Skeletal muscle satellite cell (primary cell): ENCODE data around the gene NCKAP5L.
"Not testable (repeated sequence)": the region's sequence is repeated elsewhere in the genome, so short reads cannot be mapped to it uniquely, and the experiment has no call there.

Experiments
- H3K27me3 ChIP-seq: 2 replicates; pipeline ENCODE4 v1.7.0; 2013; ENCODE audit warnings: low read length; ENCODE audit not compliant: control insufficient read depth, insufficient read depth
- H3K36me3 ChIP-seq: 2 replicates; pipeline ENCODE4 v1.7.0; 2013; ENCODE audit warnings: mild to moderate bottlenecking, control low read depth, low read length; ENCODE audit not compliant: insufficient read depth
- H3K4me1 ChIP-seq: 2 replicates; pipeline ENCODE4 v1.7.0; 2013; ENCODE audit warnings: low read length; ENCODE audit not compliant: control insufficient read depth, insufficient read depth
- H3K4me2 ChIP-seq: 2 replicates; pipeline ENCODE4 v1.7.0; 2013; ENCODE audit warnings: mild to moderate bottlenecking, low read length
- H3K4me3 ChIP-seq: 2 replicates; pipeline ENCODE4 v1.7.0; 2013; ENCODE audit warnings: low read length
- H3K9ac ChIP-seq: 2 replicates; pipeline ENCODE4 v1.7.0; 2013; ENCODE audit warnings: mild to moderate bottlenecking, low read depth, low read length, moderate library complexity
- H3K9me3 ChIP-seq: replicated peaks from 2 replicates; pipeline ENCODE4 v1.7.0; 2013; ENCODE audit warnings: mild to moderate bottlenecking, control low read depth, low read length

The NCKAP5L gene

GRCh38 chr12:49863946-49864797 lies 36.0 kb upstream of the NCKAP5L start:
- H3K9ac ChIP-seq: no peak overlapping the region

GRCh38 chr12:49860921-49861320 lies 32.7 kb upstream of the NCKAP5L start:
- not testable (repeated sequence) for H3K36me3 ChIP-seq

More at GRCh38 chr12:49863946-49864797, 36.0 kb upstream of the NCKAP5L start:
- Histone ChIP-seq H3K36me3 (no peaks in the 10 kb centered on the region), H3K27me3 (peaks cover 38% of the 10 kb centered on the region), H3K4me2 (peak overlapping the region; percentile 4), H3K9me3 (no peaks in the 10 kb centered on the region), H3K4me1 (peaks cover 17% of the 10 kb centered on the region), H3K4me3 (no peak overlapping the region)

GRCh38 chr12:49855890-49856289 lies 27.7 kb upstream of the NCKAP5L start:
- not testable (repeated sequence) for H3K9me3 ChIP-seq, H3K9ac ChIP-seq, H3K4me3 ChIP-seq, H3K36me3 ChIP-seq, H3K4me2 ChIP-seq, H3K4me1 ChIP-seq
- peaks cover 33% of the 10 kb centered on the region for H3K27me3 ChIP-seq

More at GRCh38 chr12:49860921-49861320, 32.7 kb upstream of the NCKAP5L start:
- not testable (repeated sequence) for H3K4me3 ChIP-seq, H3K9me3 ChIP-seq, H3K9ac ChIP-seq, H3K4me2 ChIP-seq, H3K4me1 ChIP-seq
- peaks cover 36% of the 10 kb centered on the region for H3K27me3 ChIP-seq

GRCh38 chr12:49854976-49855375 lies 26.8 kb upstream of the NCKAP5L start:
- H3K4me2 ChIP-seq: no peak overlapping the region

GRCh38 chr12:49853671-49854070 lies 25.5 kb upstream of the NCKAP5L start:
- H3K9ac ChIP-seq: no peak overlapping the region
- H3K4me3 ChIP-seq: no peak overlapping the region
- no peaks in the 10 kb centered on the region for H3K9me3 ChIP-seq
- no peak overlapping the region for H3K4me2 ChIP-seq
- H3K27me3 ChIP-seq: peaks cover 41% of the 10 kb centered on the region
- no peaks in the 10 kb centered on the region for H3K4me1 ChIP-seq
- no peaks in the 10 kb centered on the region for H3K36me3 ChIP-seq

More at GRCh38 chr12:49854976-49855375, 26.8 kb upstream of the NCKAP5L start:
- no peak overlapping the region for H3K4me3 ChIP-seq
- H3K9me3 ChIP-seq: no peaks in the 10 kb centered on the region
- no peaks in the 10 kb centered on the region for H3K4me1 ChIP-seq
- H3K27me3 ChIP-seq: peaks cover 37% of the 10 kb centered on the region
- H3K36me3 ChIP-seq: no peaks in the 10 kb centered on the region
- H3K9ac ChIP-seq: no peak overlapping the region

- peaks cover 5% of the 10 kb centered on the region for H3K4me1 ChIP-seq
- H3K9me3 ChIP-seq: no peaks in the 10 kb centered on the region
- H3K27me3 ChIP-seq: peaks cover 42% of the 10 kb centered on the region
- H3K4me3 ChIP-seq: no peak overlapping the region
- no peaks in the 10 kb centered on the region for H3K36me3 ChIP-seq
- no peak overlapping the region for H3K4me2 ChIP-seq
- H3K9ac ChIP-seq: no peak overlapping the region
Observed at GRCh38 chr12:49847161-49847560, 18.9 kb upstream of the NCKAP5L start.

GRCh38 chr12:49846032-49846431 lies 17.8 kb upstream of the NCKAP5L start:
- H3K4me3 ChIP-seq: no peak overlapping the region
- no peak overlapping the region for H3K9ac ChIP-seq
- H3K4me2 ChIP-seq: no peak overlapping the region
- H3K9me3 ChIP-seq: no peaks in the 10 kb centered on the region
- H3K36me3 ChIP-seq: no peaks in the 10 kb centered on the region
- H3K27me3 ChIP-seq: peaks cover 31% of the 10 kb centered on the region
- peaks cover 12% of the 10 kb centered on the region for H3K4me1 ChIP-seq

GRCh38 chr12:49843876-49844437 lies 15.7 kb upstream of the NCKAP5L start:
- Histone ChIP-seq H3K9ac (no peak overlapping the region), H3K36me3 (no peaks in the 10 kb centered on the region), H3K4me1 (peaks cover 12% of the 10 kb centered on the region), H3K4me3 (no peak overlapping the region), H3K9me3 (no peaks in the 10 kb centered on the region), H3K4me2 (no peak overlapping the region), H3K27me3 (peaks cover 19% of the 10 kb centered on the region)

- H3K4me1 ChIP-seq: peaks cover 12% of the 10 kb centered on the region
- H3K4me2 ChIP-seq: peak overlapping the region; percentile 81
- peaks cover 13% of the 10 kb centered on the region for H3K27me3 ChIP-seq
- H3K9ac ChIP-seq: peak overlapping the region; percentile 88
- no peaks in the 10 kb centered on the region for H3K9me3 ChIP-seq
- peak overlapping the region; percentile 75 for H3K4me3 ChIP-seq
- no peaks in the 10 kb centered on the region for H3K36me3 ChIP-seq
Observed at GRCh38 chr12:49843411-49843810, 15.2 kb upstream of the NCKAP5L start.

- H3K9me3 ChIP-seq: no peaks in the 10 kb centered on the region
- no peaks in the 10 kb centered on the region for H3K36me3 ChIP-seq
- H3K4me2 ChIP-seq: peak within 1 kb of the TSS; percentile 81
- H3K4me3 ChIP-seq: peak within 1 kb of the TSS; percentile 75
- H3K27me3 ChIP-seq: peaks cover 7% of the 10 kb centered on the region
- peak within 1 kb of the TSS; percentile 88 for H3K9ac ChIP-seq
- H3K4me1 ChIP-seq: peaks cover 12% of the 10 kb centered on the region
Observed at GRCh38 chr12:49842519-49843352, 14.5 kb upstream of the NCKAP5L start, which contains the start of gene BCDIN3D. BCDIN3D (minus strand) TSS chr12:49843106; CDS start chr12:49843087, 19 bp downstream.

- no peak overlapping the region for H3K9ac ChIP-seq
- H3K4me2 ChIP-seq: no peak overlapping the region
- no peaks in the 10 kb centered on the region for H3K9me3 ChIP-seq
- no peaks in the 10 kb centered on the region for H3K36me3 ChIP-seq
- H3K4me3 ChIP-seq: no peak overlapping the region
- H3K27me3 ChIP-seq: no peaks in the 10 kb centered on the region
- H3K4me1 ChIP-seq: peaks cover 12% of the 10 kb centered on the region
Observed at GRCh38 chr12:49838973-49839633, 10.9 kb upstream of the NCKAP5L start.
